Measurements from ENCODE around the gene ACKR4. TPM values are rescaled to one million over a fixed set of nuclear protein-coding genes. Genes with fewer than 3 reads are reported as not detected.
"Not testable (repeated sequence)": the region's sequence is repeated elsewhere in the genome, so short reads cannot be mapped to it uniquely, and the experiment has no call there.

The ACKR4 gene
- total RNA-seq, 1 donor from 2014 or later: 2.8 TPM

DNA sequence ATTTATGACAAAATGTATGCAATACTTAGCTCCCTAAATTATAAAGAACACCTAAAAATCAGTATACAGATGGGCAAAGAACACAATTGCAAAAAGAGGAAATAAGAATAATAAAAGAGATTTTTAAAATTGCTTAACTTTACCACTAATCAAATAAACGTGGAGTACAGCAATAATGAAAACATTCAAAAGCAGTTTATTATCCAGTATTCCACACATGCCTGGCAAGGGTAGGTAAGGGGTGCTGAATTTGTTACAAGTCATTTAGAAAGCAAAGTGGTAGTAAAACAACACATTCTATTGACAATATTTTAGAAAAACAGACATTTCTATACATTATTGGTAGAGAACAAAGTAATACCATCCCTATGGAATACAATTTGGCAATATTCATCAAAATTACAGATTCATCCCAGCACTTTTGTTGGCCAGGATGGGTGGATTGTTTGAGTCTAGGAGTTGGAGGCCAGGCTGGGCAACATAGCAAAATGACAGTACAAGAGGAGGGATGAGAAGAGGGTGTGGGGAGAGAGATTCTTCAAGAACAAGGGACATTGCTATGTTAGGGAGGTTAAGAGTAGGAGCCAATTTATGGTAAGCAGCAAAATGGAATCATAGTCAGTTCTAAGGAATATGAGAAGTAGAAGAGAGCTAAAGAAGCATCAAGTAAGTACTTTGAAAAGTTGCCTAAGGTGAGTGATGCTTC lies 3.7 kb upstream of the ACKR4 start:
- intact Hi-C loops (cut with DNase I): no loop called here
- ATAC-seq: no peak

GRCh38 chr3:132593947-132594323 lies 3.1 kb upstream of the ACKR4 start:
- intact Hi-C loops (cut with DNase I): no loop called here
- DNase-seq (ENCODE audit: missing footprints) (no peak), ATAC-seq (no peak)

More for the DNA sequence above, 3.7 kb upstream of the ACKR4 start:
- DNase-seq (ENCODE audit: missing footprints): no peak

DNA sequence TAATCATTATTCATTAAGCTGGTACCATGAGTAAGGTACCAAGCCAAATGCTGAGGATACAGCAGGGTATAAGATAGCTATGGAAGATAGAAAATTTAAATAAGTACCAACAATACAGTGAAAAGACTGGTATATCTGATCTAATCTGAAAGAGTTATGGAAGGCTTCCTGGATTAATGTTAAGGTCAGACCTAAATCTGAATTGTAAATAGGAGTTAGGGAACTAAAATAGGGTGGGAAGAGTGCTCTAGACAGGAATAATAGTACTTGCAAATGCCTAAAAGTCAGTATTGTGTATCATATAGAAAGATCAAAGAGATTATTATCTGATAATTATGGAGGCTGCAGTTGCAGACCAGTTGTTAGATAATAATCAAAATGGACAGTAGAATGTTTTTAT lies 2.6 kb upstream of the ACKR4 start:
- DNase-seq (ENCODE audit: missing footprints): no peak
- intact Hi-C loops (cut with DNase I): no loop called here
- ATAC-seq: no peak

DNA sequence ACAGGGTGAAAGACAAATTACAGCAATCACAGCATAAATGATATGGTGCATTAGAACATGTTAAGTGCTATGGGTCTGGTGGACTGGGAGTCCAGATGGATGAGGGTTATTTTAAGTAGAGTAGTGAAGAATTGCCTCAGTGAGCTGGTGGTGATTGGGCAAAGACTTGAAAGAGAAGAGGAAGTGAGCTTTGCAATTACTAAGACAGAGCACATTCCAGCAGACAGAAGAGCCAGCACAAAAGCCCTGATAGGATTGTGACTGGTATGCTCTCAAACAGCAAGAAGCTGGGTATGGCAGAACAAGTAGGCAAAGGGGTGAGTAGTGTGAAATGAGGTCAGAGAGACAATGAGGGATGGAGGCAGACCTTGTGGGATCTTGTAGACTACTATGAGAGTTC lies 2.1 kb upstream of the ACKR4 start:
- intact Hi-C loops (cut with DNase I): no loop called here
- ATAC-seq: no peak
- no peak for DNase-seq (ENCODE audit: missing footprints)

GRCh38 chr3:132596326-132596725 lies 744 bp upstream of the ACKR4 start:
- ATAC-seq (no peak), DNase-seq (ENCODE audit: missing footprints) (no peak)
- intact Hi-C loops (cut with DNase I): no loop called here

GRCh38 chr3:132597660-132598059 lies 590 bp downstream of the ACKR4 start:
- DNase-seq (ENCODE audit: missing footprints): no peak
- ATAC-seq: no peak
- intact Hi-C loops (cut with DNase I): no loop called here

DNA sequence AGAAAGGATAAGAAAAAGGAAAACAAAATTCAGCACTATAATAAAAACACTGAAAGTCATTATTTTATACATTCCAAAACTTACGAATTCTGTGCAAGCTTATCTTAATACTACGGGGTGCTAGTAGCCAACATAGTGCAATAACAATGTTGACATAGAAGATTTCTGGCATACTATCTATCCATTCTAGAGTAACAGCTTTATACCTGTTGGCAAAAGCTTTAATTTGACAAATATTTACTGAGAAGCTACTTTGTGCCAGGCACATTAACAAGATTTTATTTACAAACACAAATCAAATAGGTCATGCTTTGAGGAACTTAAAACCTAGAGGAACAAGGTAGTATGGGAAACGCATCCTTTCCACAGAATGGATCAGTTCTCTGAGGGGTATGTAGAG lies 1.1 kb downstream of the ACKR4 start:
- intact Hi-C loops (cut with DNase I): no loop called here
- ATAC-seq (no peak), DNase-seq (ENCODE audit: missing footprints) (no peak)

GRCh38 chr3:132600614-132601013 lies 3.5 kb downstream of the ACKR4 start:
- intact Hi-C loops (cut with DNase I); ATAC-seq; DNase-seq (ENCODE audit: missing footprints): not testable (repeated sequence)

- no peak for DNase-seq (ENCODE audit: missing footprints)
- intact Hi-C loops (cut with DNase I): no loop called here
Observed at GRCh38 chr3:132605374-132605792, 8.3 kb downstream of the ACKR4 start.

GRCh38 chr3:132606085-132606484 lies 9.0 kb downstream of the ACKR4 start:
- no peak for DNase-seq (ENCODE audit: missing footprints)
- intact Hi-C loops (cut with DNase I): no loop called here
- no peak for ATAC-seq

More at GRCh38 chr3:132605374-132605792, 8.3 kb downstream of the ACKR4 start:
- ATAC-seq: peak; percentile 34

DNA sequence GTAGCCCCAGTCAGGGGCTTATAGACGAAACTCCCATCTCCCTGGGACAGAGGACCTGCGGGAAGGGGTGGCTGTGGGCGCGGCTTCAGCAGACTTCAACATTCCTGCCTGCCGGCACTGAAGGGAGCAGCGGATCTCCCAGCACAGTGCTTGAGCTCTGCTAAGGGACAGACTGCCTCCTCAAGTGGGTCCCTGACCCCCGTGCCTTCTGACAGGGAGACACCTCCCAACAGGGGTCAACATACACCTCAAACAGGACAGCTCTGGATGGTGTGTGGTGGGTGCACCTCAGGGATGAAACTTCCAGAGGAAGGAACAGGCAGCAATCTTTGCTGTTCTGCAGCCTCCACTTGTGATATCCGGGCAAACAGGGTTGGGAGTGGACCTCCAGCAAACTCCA lies 9.6 kb downstream of the ACKR4 start:
- ATAC-seq; DNase-seq (ENCODE audit: missing footprints); intact Hi-C loops (cut with DNase I): not testable (repeated sequence)

DNA sequence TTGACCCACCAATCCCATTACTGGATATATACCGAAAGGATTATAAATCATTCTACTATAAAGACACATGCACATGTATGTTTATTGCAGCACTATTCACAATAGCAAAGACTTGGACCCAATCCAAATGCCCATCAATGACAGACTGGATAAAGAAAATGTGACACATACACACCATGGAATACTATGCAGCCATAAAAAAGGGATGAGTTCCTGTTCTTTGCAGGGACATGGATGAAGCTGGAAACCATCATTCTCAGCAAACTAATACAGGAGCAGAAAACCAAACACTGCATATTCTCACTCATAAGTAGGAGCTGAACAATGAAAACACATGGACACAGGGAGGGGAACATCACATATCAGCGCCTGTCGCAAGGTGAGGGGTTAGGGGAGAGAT lies 18.2 kb downstream of the ACKR4 start:
- intact Hi-C loops (cut with DNase I); DNase-seq (ENCODE audit: missing footprints); ATAC-seq: not testable (repeated sequence)

DNA sequence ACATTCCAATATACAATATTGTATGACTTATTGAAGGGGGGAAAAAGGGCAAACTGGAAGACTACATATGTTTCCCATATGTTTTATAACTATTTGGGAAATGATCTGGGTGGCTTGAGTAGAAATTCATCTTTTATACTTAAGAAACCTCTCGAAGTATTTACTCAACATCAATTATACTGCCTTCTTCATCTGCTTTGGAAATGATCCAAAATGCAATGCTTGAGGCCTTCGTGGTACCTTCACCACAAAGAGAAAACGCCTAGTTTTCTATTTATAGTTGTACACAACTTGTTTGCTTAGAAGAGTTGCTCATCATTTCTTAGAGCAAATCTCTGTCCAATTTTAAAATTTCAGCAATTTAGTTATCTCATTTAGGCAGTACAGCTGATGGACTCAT lies 18.8 kb downstream of the ACKR4 start:
- no peak for ATAC-seq
- intact Hi-C loops (cut with DNase I): no loop called here
- no peak for DNase-seq (ENCODE audit: missing footprints)

- intact Hi-C loops (cut with DNase I): no loop called here
- ATAC-seq (no peak), DNase-seq (ENCODE audit: missing footprints) (no peak)
Observed at GRCh38 chr3:132616780-132617179, 19.7 kb downstream of the ACKR4 start.

DNA sequence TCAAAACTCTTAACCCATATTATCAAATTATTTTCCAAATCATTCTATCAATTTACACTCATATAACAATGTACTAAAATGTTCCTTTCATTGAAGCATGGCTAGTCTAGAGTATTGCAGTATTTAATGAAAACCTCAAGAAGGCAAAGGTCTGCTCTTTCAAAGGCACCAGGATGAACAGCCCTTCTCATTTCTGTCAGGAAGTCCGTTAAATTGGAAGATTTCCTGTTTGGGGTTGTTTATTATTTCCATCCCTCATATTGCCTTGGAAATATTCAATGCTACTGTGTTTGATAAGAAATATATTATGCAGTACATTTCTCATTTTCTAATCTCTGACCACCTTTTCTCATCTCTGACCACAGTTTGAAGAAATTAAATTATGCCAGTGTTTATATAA lies 25.1 kb downstream of the ACKR4 start:
- DNase-seq (ENCODE audit: missing footprints) (no peak), ATAC-seq (no peak)
- intact Hi-C loops (cut with DNase I): no loop called here

DNA sequence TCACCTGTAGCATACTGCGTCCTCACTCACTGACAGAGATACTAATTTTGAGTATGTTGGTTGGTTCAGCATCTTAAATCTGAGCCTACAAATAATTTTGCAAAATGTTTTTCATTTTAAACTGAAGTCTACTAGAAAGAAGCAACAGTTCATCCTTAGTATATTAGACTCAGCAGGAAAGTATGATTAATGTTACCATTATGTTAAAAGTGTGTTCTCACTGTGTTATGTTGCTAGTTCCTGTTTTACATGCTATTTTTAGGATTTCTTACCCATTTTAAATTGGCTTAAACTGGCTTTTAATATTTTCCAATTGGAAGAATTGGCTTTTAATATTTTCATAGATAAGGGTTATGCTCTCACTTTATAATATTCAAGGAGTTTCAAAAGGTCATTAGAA lies 25.7 kb downstream of the ACKR4 start:
- no peak for ATAC-seq
- intact Hi-C loops (cut with DNase I): no loop called here
- DNase-seq (ENCODE audit: missing footprints): no peak

GRCh38 chr3:132623646-132624045 lies 26.6 kb downstream of the ACKR4 start:
- DNase-seq (ENCODE audit: missing footprints): no peak
- no peak for ATAC-seq
- intact Hi-C loops (cut with DNase I): no loop called here

DNA sequence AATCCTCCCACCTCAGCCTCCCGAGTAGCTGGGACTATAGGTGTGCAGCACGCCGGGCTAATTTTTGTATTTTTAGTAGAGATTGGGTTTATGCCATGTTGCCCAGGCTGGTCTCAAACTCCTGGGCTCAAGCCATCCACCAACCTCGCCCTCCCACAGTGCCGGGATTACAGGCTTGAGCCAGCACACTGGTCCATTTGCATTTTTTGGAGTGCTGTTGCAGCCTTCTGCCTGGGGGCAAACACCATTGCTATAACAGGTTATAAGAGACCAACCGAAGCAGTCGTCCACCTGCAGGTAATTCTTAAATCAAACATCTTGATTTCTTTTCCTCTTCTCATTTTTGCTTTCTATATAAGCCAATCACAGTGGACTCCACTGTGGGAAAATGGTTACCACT lies 27.7 kb downstream of the ACKR4 start:
- ATAC-seq: no peak
- DNase-seq (ENCODE audit: missing footprints): no peak
- intact Hi-C loops (cut with DNase I): no loop called here

DNA sequence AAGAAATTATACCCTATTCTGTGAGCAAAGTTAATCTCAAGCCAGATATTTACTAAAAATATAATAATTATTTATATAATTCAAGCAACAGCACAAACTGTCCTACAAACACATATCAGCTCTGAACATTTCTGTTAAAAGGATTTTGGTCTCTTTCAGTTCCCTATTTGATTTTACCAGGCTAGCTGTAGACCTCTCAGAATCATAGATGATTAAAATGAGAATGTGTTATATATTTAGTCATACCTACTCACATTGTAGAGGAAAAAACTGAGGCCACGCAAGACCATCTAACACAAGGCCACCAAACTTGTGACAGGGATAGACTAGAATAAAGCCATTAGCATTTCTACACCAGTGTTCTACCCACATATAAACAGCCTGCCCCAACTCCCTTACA lies 28.5 kb downstream of the ACKR4 start:
- DNase-seq (ENCODE audit: missing footprints) (no peak), ATAC-seq (no peak)
- intact Hi-C loops (cut with DNase I): no loop called here

DNA sequence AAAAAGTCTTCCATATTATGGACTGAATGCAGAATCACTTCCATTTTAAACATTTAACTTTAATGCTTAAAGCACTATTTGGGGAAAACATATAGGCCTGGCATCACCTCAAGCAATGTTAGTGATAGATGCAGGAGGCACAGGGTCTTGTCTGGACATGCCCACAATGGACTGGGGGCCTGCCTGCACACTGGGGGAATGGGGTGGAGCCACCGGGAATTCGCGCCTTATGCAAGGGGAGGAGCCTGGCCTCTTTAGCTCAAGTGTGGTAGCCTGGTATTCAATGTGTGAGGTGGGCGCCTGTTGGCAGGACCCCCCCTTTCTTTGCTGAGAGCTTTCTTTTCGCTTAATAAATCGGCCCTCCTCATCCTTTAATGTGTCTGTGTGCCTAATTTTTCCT lies 29.9 kb downstream of the ACKR4 start:
- intact Hi-C loops (cut with DNase I): no loop called here
- DNase-seq (ENCODE audit: missing footprints) (no peak), ATAC-seq (no peak)

DNA sequence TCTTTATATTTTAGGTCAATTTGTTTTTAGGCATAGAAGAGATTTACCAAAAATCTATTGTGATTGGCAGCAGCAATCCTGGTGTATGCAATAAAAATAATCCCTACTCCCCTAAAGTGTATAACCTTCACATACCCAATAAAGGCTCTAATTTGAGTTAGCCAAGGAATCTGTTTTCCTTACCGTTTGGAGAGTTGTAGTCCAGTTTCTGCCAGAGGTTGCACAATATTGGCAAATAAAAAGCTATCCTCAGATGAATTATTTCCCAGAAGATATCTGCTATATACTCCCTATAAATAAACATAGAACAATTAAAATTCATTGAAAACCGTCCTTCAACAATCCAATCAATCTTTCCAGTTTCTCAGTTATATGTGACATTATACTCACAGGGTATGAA lies 31.1 kb downstream of the ACKR4 start:
- intact Hi-C loops (cut with DNase I): no loop called here
- ATAC-seq (peak; percentile 54), DNase-seq (ENCODE audit: missing footprints) (no peak)

Measured in Right ventricle myocardium inferior (tissue), 1 donor.